DOHH2 (cell line): Measurements from ENCODE around the gene ALKBH8.

Source experiments
- CTCF ChIP-seq: fragments of 200-600 bp; sonication (generic); IDR thresholded peaks from one replicate; pipeline ENCODE4 v1.5.1; 2014; ENCODE audit warnings: antibody characterized with exemption, mild to moderate bottlenecking, low read depth, low read length; ENCODE audit not compliant: poor library complexity, severe bottlenecking
- EZH2phosphoT487 ChIP-seq: fragments of 200-600 bp; sonication (generic); IDR thresholded peaks from 2 replicates; pipeline ENCODE4 v1.6.1; 2017; ENCODE audit warnings: borderline replicate concordance, mild to moderate bottlenecking, antibody characterized with exemption, low read length, moderate library complexity, mixed read lengths

GRCh38 chr11:107496011-107496410 is 69.5 kb downstream of the ALKBH8 start:
- TF ChIP-seq CTCF, result no peak
- TF ChIP-seq EZH2phosphoT487, result no peak
